ENCODE measurements around the gene S100A2. TPM values are rescaled to one million over a fixed set of nuclear protein-coding genes. Genes with fewer than 3 reads are reported as not detected.

S100A2 gene
- total and polyA plus RNA-seq, 2 of the 13 experiments (the other 11 are each of a cell fraction or from before 2014, with no cell fraction given) = 1.2 TPM

- no peak for TF ChIP-seq PTBP1 (IDR thresholded peaks at IDR 0.05; ENCODE audit: low read depth, low read length, poor library complexity, severe bottlenecking)
- TF ChIP-seq SRSF1 (optimal IDR thresholded peaks at IDR 0.05; ENCODE audit: low read depth, low read length) = no peak
- TF ChIP-seq MNT (IDR thresholded peaks at IDR 0.05) = no peak
- TF ChIP-seq ZNF260 (CRISPR knock-in tag; IDR thresholded peaks at IDR 0.05; ENCODE audit: borderline replicate concordance, low read depth) = no peak
- no peak for TF ChIP-seq ZNF280B (CRISPR knock-in tag; IDR thresholded peaks at IDR 0.05; ENCODE audit: borderline replicate concordance)
Observed at GRCh38 chr1:153519242-153519641, 46.4 kb downstream of the S100A2 start (continued).

- Histone ChIP-seq H3K27me3 (ENCODE audit: control insufficient read depth in 1 of 2, insufficient read depth in 2 of 2, low read length in 2 of 2) (no peaks in the 10 kb centered on the region; a peak in 3 of 5 replicates), H3K4me1 (ENCODE audit: insufficient read depth, low read length) (peaks cover 11% of the 10 kb centered on the region; the same call in 1 of the 2 replicates), H3K4me2 (ENCODE audit: low read depth, low read length) (no peak overlapping the region), H4K20me1 (ENCODE audit: insufficient read depth, low read length) (no peaks in the 10 kb centered on the region), H3K4me3 (replicated peaks in 1 of 3; ENCODE audit: insufficient read depth in 1 of 3, low read depth in 2 of 3, low read length in 3 of 3) (no peak overlapping the region), H3K9ac (ENCODE audit: insufficient read depth, low read depth, low read length) (no peak overlapping the region), H2AFZ (ENCODE audit: low read length) (no peak overlapping the region), H3K9me3 (ENCODE audit: low read length) (no peaks in the 10 kb centered on the region), H3K27ac (ENCODE audit: extremely low read length, insufficient read depth, low read length) (no peak overlapping the region), H3K36me3 (replicated peaks in 1 of 2; ENCODE audit: control insufficient read depth in 1 of 2, insufficient read depth in 2 of 2, low read length in 2 of 2) (no peaks in the 10 kb centered on the region), H3K79me2 (ENCODE audit: insufficient read depth, low read length) (no peaks in the 10 kb centered on the region)
- DNase-seq (ENCODE audit: low spot score) = no peak
- FAIRE-seq = no peak
- WGBS (ENCODE audit: low lambda C conversion rate) = 29% methylated on average over 3 of the region's 8 CpGs
- intact Hi-C loops (cut with micrococcal nuclease; ENCODE audit: unreplicated experiment) = no loop called here
- peak; percentile 42 for ATAC-seq
- ChIA-PET POLR2A (interaction anchor here (1.0 to 1.3 kb wide), 2 partner anchors 50 to 112 kb away, joined by 3 to 6 read pairs; partner anchors contain the start of genes S100A1 and S100A13), CTCF (ENCODE audit: low intra/inter-chr PET ratio, low total read pairs) (no interaction called here)
- in situ Hi-C loops (cut with HindIII; ENCODE audit: extremely low pct_ligation_motif_present, low pct_unique_long_range_greater_than_20kb) = loop anchor here (10.0 kb wide), 2 partner anchors 229 to 259 kb away; partner anchors contain the start of gene SLC27A3
- no TSS peak for BruUV-seq (replicated peaks)
- TF ChIP-seq CCDC6 (CRISPR knock-in tag; IDR thresholded peaks at IDR 0.05) = no peak
- no peak for TF ChIP-seq ATF7-NPFF (CRISPR knock-in tag; IDR thresholded peaks at IDR 0.05; ENCODE audit: low read depth)
- TF ChIP-seq NR3C1 (CRISPR knock-in tag; IDR thresholded peaks at IDR 0.05) = no peak
- TF ChIP-seq ZNF670 (CRISPR knock-in tag; IDR thresholded peaks at IDR 0.05; ENCODE audit: borderline replicate concordance) = no peak
- no peak for TF ChIP-seq REL (CRISPR knock-in tag; conservative IDR thresholded peaks at IDR 0.05)
- TF ChIP-seq ZEB1 (IDR thresholded peaks at IDR 0.05; ENCODE audit: insufficient replicate concordance, low read depth) = no peak
- no peak for TF ChIP-seq NR2C2 (CRISPR knock-in tag; IDR thresholded peaks at IDR 0.05; ENCODE audit: borderline replicate concordance)
- TF ChIP-seq CBFB (CRISPR knock-in tag; IDR thresholded peaks at IDR 0.05) = no peak
- TF ChIP-seq REST (IDR thresholded peaks at IDR 0.05; ENCODE audit: borderline replicate concordance in 1 of 2, low read depth in 1 of 2, low read length in 2 of 2) = no peak
- TF ChIP-seq NKX3-1 (CRISPR knock-in tag; IDR thresholded peaks at IDR 0.05) = no peak
Observed at GRCh38 chr1:153515504-153516394, 49.9 kb downstream of the S100A2 start.

Measured in HepG2 (cell line).